Suppressor macrophage treated with lipopolysaccharide for 1 hour (primary cell): ENCODE results near the gene SBK3.
A peak's percentile ranks its signal among the peaks of the same experiment; 100 is the strongest.
"Not testable (repeated sequence)": the region's sequence is repeated elsewhere in the genome, so short reads cannot be mapped to it uniquely, and the experiment has no call there.

ENCODE experiments used
- DNase-seq, 3 donors: peaks; one replicate each; pipeline ENCODE4 v3.0.0-alpha.2; 2020 to 2022

The SBK3 gene

GRCh38 chr19:55516878-55517620 lies 28.3 kb downstream of the SBK3 start:
- peak; percentile 95 to 98 (median 97) for DNase-seq

GRCh38 chr19:55508120-55508519 lies 37.2 kb downstream of the SBK3 start:
- DNase-seq, result no peak

GRCh38 chr19:55504981-55505380 lies 40.4 kb downstream of the SBK3 start:
- DNase-seq, result no peak

GRCh38 chr19:55504252-55504603 lies 41.1 kb downstream of the SBK3 start:
- DNase-seq, result no peak

- peak; percentile 95 to 97 (median 96) for DNase-seq
Observed at GRCh38 chr19:55503502-55504251, 41.7 kb downstream of the SBK3 start.

- DNase-seq, result no peak
Observed at GRCh38 chr19:55503157-55503501, 42.2 kb downstream of the SBK3 start.

GRCh38 chr19:55502197-55502952 lies 43.0 kb downstream of the SBK3 start:
- no peak for DNase-seq

GRCh38 chr19:55500368-55500952 lies 44.9 kb downstream of the SBK3 start:
- no peak for DNase-seq

GRCh38 chr19:55498246-55498840 lies 47.0 kb downstream of the SBK3 start:
- no peak for DNase-seq

- no peak for DNase-seq
Observed at GRCh38 chr19:55497763-55498162, 47.6 kb downstream of the SBK3 start.

GRCh38 chr19:55496820-55497219 lies 48.5 kb downstream of the SBK3 start:
- not testable (repeated sequence) for DNase-seq

GRCh38 chr19:55495646-55496349 lies 49.5 kb downstream of the SBK3 start:
- no peak for DNase-seq

GRCh38 chr19:55494172-55494761 lies 51.1 kb downstream of the SBK3 start:
- DNase-seq, result peak in 1 of 3 donors; percentile 27

- no peak for DNase-seq
Observed at GRCh38 chr19:55493645-55494171, 51.6 kb downstream of the SBK3 start.

- no peak for DNase-seq
Observed at GRCh38 chr19:55493052-55493644, 52.2 kb downstream of the SBK3 start.

- DNase-seq, result no peak
Observed at GRCh38 chr19:55492362-55492944, 52.9 kb downstream of the SBK3 start.

GRCh38 chr19:55491546-55492360 lies 53.6 kb downstream of the SBK3 start:
- DNase-seq, result peak in 2 of 3 donors; percentile 20 to 27
